Duodenal mucosa (tissue), 2 donors: ENCODE results near the gene SEC61B.

Source experiments
- H3K27ac ChIP-seq: one replicate; pipeline ENCODE4 v1.7.0; 2013; ENCODE audit warnings: low read depth, low read length
- H3K27me3 ChIP-seq, 2 donors: one replicate each; pipeline ENCODE4 v1.7.0; 2013; ENCODE audit warnings: low read length in 2 of 2, control low read depth in 1 of 2; ENCODE audit not compliant: insufficient read depth in 2 of 2, control insufficient read depth in 1 of 2
- H3K36me3 ChIP-seq, 2 donors: one replicate each; pipeline ENCODE4 v1.7.0; 2013; ENCODE audit warnings: low read length in 2 of 2, control low read depth in 1 of 2; ENCODE audit not compliant: insufficient read depth in 2 of 2, control insufficient read depth in 1 of 2
- H3K4me1 ChIP-seq, 2 donors: one replicate each; pipeline ENCODE4 v1.7.0; 2013; ENCODE audit warnings: low read length in 2 of 2, control low read depth in 1 of 2; ENCODE audit not compliant: insufficient read depth in 2 of 2, control insufficient read depth in 1 of 2
- H3K4me3 ChIP-seq, 2 donors: one replicate each; pipeline ENCODE4 v1.7.0; 2013; ENCODE audit warnings: low read length in 2 of 2, low read depth in 1 of 2
- H3K9ac ChIP-seq, 2 donors: one replicate each; pipeline ENCODE4 v1.7.0; 2013; ENCODE audit warnings: low read length in 2 of 2, low read depth in 1 of 2
- H3K9me3 ChIP-seq, 2 donors: one replicate each; pipeline ENCODE4 v1.7.0; 2013; ENCODE audit warnings: low read length in 2 of 2, control low read depth in 1 of 2; ENCODE audit not compliant: control insufficient read depth in 1 of 2

Gene SEC61B

GRCh38 chr9:99253772-99254431, 31.8 kb downstream of the SEC61B start:
- Histone ChIP-seq H3K4me3 (peak overlapping the region; percentile 34 to 41), H3K27me3 (no peaks in the 10 kb centered on the region), H3K27ac (no peak overlapping the region), H3K4me1 (no peaks in the 10 kb centered on the region), H3K9me3 (no peaks in the 10 kb centered on the region), H3K9ac (no peak overlapping the region), H3K36me3 (no peaks in the 10 kb centered on the region)

GRCh38 chr9:99255651-99256050, 33.6 kb downstream of the SEC61B start:
- Histone ChIP-seq H3K9me3 (no peaks in the 10 kb centered on the region), H3K36me3 (no peaks in the 10 kb centered on the region), H3K4me1 (peaks cover 4 to 6% of the 10 kb centered on the region in 2 donors), H3K27ac (no peak overlapping the region), H3K27me3 (no peaks in the 10 kb centered on the region), H3K9ac (no peak overlapping the region), H3K4me3 (no peak overlapping the region)

DNA sequence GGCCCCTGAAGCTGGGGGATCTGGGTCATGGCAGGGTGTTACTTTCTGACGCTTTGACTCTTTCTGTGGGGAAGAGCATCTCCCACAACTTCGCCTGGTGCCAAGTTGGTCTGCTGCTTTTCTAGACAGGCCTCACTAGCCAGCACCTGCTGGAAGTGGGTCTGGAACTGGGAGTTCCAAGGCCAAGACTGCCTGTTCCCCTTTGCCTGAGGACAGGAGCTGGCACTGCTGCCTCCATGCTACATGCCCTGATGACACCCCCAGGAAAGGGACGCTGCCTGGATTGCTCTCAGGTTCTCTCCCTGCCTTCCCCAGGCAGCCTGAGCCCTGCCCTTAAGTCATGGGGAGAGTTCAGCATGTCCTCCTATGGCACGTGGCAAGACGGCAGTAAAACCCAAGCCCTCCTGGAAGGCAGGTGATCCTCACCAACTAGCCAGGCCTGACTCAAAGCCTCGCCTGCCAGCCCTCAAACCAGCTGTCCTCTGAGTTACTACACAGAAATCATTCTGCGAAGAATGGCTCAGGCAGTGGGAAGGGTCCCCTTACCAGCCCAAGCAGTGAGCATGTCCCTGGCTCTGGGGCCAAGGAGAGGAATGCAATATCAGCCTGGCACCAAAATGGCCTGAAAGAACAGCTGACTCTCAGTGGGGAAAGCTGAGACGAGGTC, 35.8 kb downstream of the SEC61B start:
- no peaks in the 10 kb centered on the region for H3K27me3 ChIP-seq
- H3K27ac ChIP-seq = no peak overlapping the region
- no peak overlapping the region for H3K4me3 ChIP-seq
- no peak overlapping the region for H3K9ac ChIP-seq
- no peaks in the 10 kb centered on the region for H3K36me3 ChIP-seq
- H3K9me3 ChIP-seq = no peaks in the 10 kb centered on the region
- H3K4me1 ChIP-seq = peaks cover 4 to 6% of the 10 kb centered on the region in 2 donors

GRCh38 chr9:99259231-99259918, 37.3 kb downstream of the SEC61B start:
- Histone ChIP-seq H3K27ac (no peak overlapping the region), H3K27me3 (no peaks in the 10 kb centered on the region), H3K9ac (peak overlapping the region; percentile 20 to 46), H3K9me3 (no peaks in the 10 kb centered on the region), H3K4me1 (peaks cover 4 to 6% of the 10 kb centered on the region in 2 donors), H3K4me3 (peak overlapping the region; percentile 62 to 65), H3K36me3 (no peaks in the 10 kb centered on the region)

DNA sequence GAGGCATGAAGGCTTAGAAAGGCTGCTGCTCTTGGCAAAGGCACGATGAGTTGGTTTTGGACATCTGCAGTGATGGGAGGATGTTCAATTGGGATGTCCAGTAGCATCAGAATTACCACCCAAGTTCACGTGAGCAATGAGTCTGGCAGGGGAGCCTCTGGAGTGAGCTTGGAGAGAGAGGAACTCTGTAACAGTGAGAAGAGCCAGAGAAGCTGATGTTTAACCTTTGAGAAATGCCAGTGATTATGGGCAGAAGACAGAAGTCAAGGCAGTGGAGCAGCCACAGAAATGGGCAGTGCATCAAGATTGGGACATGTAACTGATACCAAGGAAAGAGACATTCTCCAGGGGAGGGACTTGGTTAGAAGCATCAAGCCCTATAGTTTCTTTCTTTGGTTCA, 39.8 kb downstream of the SEC61B start:
- H3K27ac ChIP-seq = no peak overlapping the region
- H3K4me3 ChIP-seq = no peak overlapping the region
- peaks cover 4 to 6% of the 10 kb centered on the region in 2 donors for H3K4me1 ChIP-seq
- no peaks in the 10 kb centered on the region for H3K27me3 ChIP-seq
- H3K9ac ChIP-seq = no peak overlapping the region
- H3K9me3 ChIP-seq = no peaks in the 10 kb centered on the region
- no peaks in the 10 kb centered on the region for H3K36me3 ChIP-seq

- Histone ChIP-seq H3K4me1 (peaks cover 4 to 6% of the 10 kb centered on the region in 2 donors), H3K9ac (no peak overlapping the region), H3K4me3 (no peak overlapping the region), H3K27ac (no peak overlapping the region), H3K9me3 (no peaks in the 10 kb centered on the region), H3K36me3 (no peaks in the 10 kb centered on the region), H3K27me3 (no peaks in the 10 kb centered on the region)
Observed at GRCh38 chr9:99262949-99263418, 40.9 kb downstream of the SEC61B start.

DNA sequence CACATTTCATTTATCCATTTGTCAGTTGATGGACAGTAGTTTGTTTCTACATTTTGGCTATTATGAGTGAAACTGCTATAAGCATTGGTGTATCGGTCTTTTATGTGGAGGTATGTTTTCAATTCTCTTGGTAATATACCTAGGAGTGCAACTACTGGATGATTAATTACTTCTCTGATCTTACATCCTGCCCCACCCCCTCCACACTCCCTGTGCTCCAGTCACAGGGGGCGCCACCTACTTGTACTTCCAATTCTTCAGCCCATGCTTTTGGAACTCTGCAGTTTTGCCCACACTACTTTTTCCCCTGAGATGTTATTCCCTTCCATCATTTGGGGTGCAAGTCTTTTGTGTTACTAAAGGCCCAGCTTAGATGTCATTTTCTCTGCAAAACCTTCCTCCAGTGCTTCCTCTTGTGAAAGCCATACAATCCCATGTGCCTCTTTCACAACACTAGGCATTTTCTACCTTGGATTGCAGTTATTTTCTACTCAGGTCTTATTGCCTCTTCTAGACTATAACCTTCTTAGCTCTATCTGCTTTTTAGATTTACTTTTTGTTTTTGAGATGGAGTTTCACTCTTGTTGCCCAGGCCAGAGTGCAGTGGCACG, 42.1 kb downstream of the SEC61B start:
- H3K9me3 ChIP-seq = no peaks in the 10 kb centered on the region
- H3K27me3 ChIP-seq = no peaks in the 10 kb centered on the region
- H3K4me1 ChIP-seq = peaks cover 4 to 6% of the 10 kb centered on the region in 2 donors
- H3K9ac ChIP-seq = no peak overlapping the region
- H3K4me3 ChIP-seq = no peak overlapping the region
- H3K27ac ChIP-seq = no peak overlapping the region
- no peaks in the 10 kb centered on the region for H3K36me3 ChIP-seq

GRCh38 chr9:99265691-99266090, 43.6 kb downstream of the SEC61B start:
- Histone ChIP-seq H3K4me1 (no peaks in the 10 kb centered on the region), H3K4me3 (no peak overlapping the region), H3K27ac (no peak overlapping the region)

GRCh38 chr9:99266255-99267023, 44.4 kb downstream of the SEC61B start:
- H3K27ac ChIP-seq = no peak overlapping the region
- no peaks in the 10 kb centered on the region for H3K4me1 ChIP-seq
- no peaks in the 10 kb centered on the region for H3K36me3 ChIP-seq
- H3K27me3 ChIP-seq = no peaks in the 10 kb centered on the region
- no peaks in the 10 kb centered on the region for H3K9me3 ChIP-seq
- no peak overlapping the region for H3K9ac ChIP-seq
- H3K4me3 ChIP-seq = peak overlapping the region in 1 of 2 donors; percentile 37

More at GRCh38 chr9:99265691-99266090, 43.6 kb downstream of the SEC61B start:
- no peaks in the 10 kb centered on the region for H3K27me3 ChIP-seq
- H3K9me3 ChIP-seq = no peaks in the 10 kb centered on the region
- no peak overlapping the region for H3K9ac ChIP-seq
- no peaks in the 10 kb centered on the region for H3K36me3 ChIP-seq
